GM18526 (cell line): ENCODE data around the gene KIF6.

Experiments
- POLR2A ChIP-seq: IDR thresholded peaks from 3 replicates; pipeline ENCODE4 v1.6.1; 2011; ENCODE audit not compliant: insufficient read length; ENCODE audit errors: extremely low read depth

The KIF6 gene, protein sequence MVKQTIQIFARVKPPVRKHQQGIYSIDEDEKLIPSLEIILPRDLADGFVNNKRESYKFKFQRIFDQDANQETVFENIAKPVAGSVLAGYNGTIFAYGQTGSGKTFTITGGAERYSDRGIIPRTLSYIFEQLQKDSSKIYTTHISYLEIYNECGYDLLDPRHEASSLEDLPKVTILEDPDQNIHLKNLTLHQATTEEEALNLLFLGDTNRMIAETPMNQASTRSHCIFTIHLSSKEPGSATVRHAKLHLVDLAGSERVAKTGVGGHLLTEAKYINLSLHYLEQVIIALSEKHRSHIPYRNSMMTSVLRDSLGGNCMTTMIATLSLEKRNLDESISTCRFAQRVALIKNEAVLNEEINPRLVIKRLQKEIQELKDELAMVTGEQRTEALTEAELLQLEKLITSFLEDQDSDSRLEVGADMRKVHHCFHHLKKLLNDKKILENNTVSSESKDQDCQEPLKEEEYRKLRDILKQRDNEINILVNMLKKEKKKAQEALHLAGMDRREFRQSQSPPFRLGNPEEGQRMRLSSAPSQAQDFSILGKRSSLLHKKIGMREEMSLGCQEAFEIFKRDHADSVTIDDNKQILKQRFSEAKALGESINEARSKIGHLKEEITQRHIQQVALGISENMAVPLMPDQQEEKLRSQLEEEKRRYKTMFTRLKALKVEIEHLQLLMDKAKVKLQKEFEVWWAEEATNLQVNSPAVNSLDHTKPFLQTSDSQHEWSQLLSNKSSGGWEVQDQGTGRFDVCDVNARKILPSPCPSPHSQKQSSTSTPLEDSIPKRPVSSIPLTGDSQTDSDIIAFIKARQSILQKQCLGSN

GRCh38 chr6:39724787-39725631 is at the start of gene KIF6:
TSS of gene KIF6 (minus strand) at chr6:39725408. CDS start at chr6:39725310, 98 bp downstream.
- no peak for TF ChIP-seq POLR2A

DNA sequence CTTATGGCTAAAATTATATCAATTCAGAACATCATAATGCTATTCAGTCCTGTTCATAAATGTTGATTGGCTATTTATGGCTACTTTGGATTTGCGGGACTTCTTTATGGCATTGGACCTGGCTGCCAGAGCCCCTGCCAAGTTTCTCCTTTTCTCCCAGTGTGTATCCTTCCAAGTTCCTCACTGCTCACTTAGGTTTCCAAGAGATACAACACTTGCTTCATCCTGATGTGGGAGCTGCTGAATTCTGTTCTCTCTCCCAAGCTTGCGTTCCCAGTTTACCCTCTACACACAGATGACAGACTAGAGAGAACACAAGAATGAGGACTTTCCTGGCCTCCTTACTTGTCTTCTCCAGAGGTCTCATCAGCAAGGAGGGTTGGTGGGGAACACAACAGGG is 48.6 kb upstream of the KIF6 start:
- TF ChIP-seq POLR2A = no peak

DNA sequence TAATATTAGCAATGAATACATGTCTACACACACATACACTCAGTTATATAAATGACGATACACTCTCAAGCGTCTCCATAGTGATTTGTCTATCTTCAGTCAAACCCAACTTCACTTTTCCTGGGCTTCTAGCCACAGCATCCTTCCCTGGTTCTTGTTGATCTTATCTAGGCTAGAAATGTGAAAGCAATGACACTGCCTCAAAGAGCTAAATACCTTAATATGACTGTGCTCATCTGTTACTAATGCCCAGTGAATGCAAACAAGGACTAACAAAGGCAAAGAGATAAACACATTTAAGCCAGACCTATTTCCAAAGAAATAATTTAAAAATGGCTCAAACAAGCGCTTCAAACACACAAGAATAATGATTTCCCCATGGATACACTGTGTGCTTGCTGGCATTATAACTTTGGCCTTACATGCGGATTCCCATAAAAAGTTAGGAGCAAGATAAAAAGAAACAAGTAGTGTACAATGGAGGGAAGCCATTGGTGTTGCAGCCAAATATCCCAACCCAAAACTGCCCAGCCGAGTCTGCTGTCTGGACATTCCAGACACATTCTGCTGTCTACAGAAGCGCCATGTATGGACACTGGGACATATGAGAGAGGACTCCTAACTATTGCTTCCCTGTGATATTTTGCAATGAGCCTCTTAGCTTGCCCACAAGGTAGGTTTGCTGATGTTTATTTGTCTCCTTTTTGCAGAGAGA is 47.5 kb upstream of the KIF6 start:
- TF ChIP-seq POLR2A = no peak

- TF ChIP-seq POLR2A = no peak
Observed at GRCh38 chr6:39770446-39770845, 45.2 kb upstream of the KIF6 start.

GRCh38 chr6:39769012-39769411 is 43.8 kb upstream of the KIF6 start:
- TF ChIP-seq POLR2A = no peak

DNA sequence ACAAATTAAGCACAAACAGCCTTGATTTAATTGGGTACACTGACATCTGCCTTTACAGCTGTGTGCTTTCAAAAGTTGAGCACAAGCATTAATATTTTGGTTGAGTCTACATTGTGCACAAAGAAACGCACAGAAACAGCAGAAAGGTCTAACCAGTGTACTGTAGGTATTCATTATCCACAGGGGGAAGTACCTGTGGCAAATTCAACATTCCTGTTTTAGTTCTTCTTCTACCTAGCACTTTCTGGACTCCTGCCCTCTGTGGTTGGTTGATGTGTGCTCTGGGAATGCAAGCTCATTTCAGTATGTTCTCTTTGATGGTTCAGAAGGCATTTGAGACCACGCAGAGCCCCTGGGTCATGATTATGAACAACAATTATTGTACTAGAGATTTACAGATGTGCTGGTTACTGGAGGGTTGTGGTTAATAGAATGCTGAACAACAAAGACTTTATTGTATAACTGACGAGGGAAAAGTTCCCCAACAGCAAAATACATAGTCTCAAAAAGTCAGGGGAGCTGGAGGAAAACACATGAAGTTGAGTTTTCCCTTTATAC is 40.4 kb upstream of the KIF6 start:
- no peak for TF ChIP-seq POLR2A

GRCh38 chr6:39760226-39760952 is 35.2 kb upstream of the KIF6 start:
- no peak for TF ChIP-seq POLR2A

DNA sequence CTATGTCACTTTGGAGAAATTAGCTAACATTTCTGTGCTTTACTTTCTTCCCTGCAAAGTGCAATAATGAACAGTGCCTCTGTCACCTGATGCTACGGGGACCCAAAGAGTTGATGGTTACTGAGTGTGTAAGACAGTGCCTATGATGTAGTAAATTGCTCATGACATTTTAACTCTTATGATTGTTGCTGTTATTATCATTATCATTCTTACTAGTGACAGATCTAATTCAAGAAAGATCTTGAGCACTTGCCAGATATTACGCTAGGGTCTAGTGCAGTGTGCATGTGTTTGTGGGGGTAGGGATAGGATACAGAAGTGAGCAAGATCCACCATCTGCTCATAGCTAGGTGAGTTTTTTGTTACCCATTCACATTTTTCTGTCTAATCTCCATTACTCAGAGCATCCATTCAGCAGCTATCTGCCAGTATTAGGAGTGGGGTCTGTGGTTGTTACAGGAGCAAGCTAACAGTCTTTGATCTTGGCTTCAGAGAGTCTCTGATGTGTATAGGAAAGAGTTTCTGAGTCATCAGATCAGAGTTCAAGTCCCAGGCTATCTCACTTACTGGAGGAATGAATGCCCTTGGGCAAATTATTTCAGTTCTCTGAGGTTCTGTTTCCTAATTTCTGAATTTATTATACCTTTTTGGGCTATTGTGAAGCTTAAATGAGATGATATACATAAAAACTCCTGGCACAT is 33.8 kb upstream of the KIF6 start:
- no peak for TF ChIP-seq POLR2A

DNA sequence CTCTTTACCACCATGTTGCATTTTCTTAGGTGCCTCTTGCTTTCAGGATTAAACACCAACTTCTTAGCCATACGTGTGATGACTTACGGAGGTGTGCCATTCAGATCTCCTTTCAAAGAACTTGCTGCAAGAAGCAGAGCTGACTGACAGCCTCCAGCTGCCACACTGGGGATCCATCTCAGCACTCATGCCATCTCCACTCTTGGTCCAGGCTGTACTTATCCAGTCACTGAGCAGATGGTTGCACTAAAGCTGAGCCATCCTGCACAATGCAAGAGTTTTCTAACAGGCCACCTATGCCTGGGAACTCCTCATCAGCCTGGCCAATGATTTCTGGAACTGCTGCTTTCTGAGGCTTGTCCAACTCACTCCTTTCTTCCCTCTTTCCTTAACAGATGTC is 31.4 kb upstream of the KIF6 start:
- TF ChIP-seq POLR2A = no peak

DNA sequence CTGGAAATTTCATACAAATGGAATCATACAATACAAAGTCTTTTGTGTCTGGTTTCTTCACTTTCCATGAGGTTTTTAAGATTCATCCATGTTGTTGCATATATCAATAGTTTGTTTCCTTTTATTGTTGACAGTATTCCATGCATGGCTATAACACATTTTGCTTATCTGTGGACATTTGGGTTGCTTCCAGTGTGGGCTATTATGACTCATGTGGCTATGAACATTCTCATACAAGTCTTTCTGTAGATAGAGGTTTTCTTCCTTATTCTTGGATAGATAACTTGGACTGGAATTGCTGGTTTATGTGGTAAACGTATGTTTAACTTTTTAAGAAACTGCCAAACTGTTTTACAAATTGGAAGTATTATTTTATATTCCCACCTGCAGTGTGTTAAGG is 30.0 kb upstream of the KIF6 start:
- no peak for TF ChIP-seq POLR2A

- TF ChIP-seq POLR2A = no peak
Observed at GRCh38 chr6:39754514-39755115, 29.4 kb upstream of the KIF6 start.

DNA sequence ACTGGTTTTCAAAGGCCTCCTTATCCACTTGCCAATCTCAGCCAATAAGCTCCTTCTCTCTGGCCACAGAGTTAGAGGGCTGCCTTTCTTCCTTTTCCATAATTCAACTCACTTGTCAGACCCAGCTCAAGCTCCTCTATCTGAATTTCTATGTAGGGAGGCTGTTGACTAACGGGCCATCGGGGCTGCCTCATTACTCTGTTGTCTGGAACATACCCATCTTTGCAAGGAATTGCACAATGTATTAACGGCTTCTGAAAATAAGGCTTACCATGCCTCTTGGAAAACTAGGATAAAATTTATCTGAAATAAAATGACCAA is 28.5 kb upstream of the KIF6 start:
- TF ChIP-seq POLR2A = no peak
